PC-9 (cell line): ENCODE results near the gene LRIG3.

ENCODE experiments used
- EZH2 ChIP-seq: fragments of 200-600 bp; sonication (generic); IDR thresholded peaks from 2 replicates; pipeline ENCODE4 v1.8.0; 2017; ENCODE audit warnings: antibody characterized with exemption, low read depth
- TF ChIP-seq, protein P1 (sequence below): fragments of 200-600 bp; sonication (generic); conservative IDR thresholded peaks from 2 replicates; pipeline ENCODE4 v1.6.1; 2017; ENCODE audit warnings: mixed run types, antibody characterized with exemption, mild to moderate bottlenecking, moderate library complexity

DNA sequence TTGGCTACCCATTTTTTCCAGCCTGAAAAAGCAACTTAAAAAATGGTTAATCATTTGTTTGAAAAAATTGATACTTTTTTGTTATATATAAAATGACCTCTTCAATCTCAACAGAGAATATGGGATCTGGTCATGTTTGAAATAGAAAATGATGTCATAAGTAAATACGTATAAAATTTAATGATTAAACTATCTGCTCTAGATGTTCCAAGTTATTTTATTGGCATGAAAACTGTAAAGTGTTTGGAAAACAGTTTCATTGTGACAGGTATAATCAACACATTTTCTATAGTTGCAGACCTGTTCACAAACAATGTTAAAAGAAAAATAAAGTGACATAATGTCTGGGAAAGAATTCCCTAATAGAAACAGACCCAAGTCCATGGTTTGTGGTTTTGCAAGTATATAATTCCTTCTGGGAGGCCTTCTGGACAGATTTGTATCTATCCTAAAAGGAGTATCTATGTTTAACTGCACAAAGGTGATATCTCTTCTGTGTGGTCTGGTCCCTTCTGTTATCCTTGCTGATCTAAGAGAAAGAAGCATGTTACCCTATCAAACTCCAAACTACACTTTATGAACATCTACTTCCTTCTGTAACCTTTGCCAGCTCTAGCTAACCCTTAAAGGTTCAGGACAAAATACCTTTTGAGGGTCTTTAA lies 39.5 kb upstream of the LRIG3 start:
- TF ChIP-seq, protein P1, sequence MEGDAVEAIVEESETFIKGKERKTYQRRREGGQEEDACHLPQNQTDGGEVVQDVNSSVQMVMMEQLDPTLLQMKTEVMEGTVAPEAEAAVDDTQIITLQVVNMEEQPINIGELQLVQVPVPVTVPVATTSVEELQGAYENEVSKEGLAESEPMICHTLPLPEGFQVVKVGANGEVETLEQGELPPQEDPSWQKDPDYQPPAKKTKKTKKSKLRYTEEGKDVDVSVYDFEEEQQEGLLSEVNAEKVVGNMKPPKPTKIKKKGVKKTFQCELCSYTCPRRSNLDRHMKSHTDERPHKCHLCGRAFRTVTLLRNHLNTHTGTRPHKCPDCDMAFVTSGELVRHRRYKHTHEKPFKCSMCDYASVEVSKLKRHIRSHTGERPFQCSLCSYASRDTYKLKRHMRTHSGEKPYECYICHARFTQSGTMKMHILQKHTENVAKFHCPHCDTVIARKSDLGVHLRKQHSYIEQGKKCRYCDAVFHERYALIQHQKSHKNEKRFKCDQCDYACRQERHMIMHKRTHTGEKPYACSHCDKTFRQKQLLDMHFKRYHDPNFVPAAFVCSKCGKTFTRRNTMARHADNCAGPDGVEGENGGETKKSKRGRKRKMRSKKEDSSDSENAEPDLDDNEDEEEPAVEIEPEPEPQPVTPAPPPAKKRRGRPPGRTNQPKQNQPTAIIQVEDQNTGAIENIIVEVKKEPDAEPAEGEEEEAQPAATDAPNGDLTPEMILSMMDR: no peak
- no peak for TF ChIP-seq EZH2
